ENCODE results near the gene MARS2.
"Not testable (repeated sequence)": the region's sequence is repeated elsewhere in the genome, so short reads cannot be mapped to it uniquely, and the experiment has no call there.

Gene MARS2

GRCh38 chr2:197700960-197701359, 4.2 kb upstream of the MARS2 start:
- no peak for DNase-seq (ENCODE audit: insufficient read length, low spot score)
- FAIRE-seq, result no peak
- no peak for TF ChIP-seq POLR2A (IDR thresholded peaks at IDR 0.05; ENCODE audit: low read depth, low read length)

DNA sequence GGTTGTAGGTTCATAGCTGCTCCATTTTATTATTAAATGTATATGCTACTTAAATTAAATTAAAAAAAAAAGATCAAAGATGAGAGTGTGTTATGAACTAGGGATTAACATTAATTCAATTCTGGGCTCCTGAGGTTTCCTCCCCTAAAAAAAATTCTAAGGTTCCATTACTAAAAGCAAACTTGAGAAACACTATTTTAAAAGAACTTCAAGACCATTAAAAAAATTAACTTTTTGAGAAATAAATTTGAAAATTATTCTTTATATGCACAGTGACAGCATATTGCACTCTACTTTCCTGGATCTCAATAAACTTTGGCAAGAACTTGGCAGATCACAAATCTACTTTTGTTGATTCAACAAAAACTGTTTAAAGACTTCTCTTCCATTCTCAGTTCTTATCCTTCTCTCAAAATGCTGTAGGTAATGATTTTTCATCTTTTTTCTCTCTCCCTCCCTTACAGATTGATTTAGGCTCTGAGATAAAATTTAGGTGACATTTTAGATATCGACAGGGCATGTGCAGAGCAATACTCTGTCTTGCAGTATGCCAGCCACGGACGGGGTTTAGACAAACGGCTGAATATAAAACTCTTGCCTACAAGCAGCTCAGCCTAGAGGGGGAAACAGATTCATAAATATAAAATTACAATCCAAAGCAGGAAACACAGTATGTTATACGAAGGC, 592 bp upstream of the MARS2 start:
- FAIRE-seq (no peak), DNase-seq (ENCODE audit: insufficient read length, low spot score) (no peak)
- no peak for TF ChIP-seq POLR2A (IDR thresholded peaks at IDR 0.05; ENCODE audit: low read depth, low read length)

DNA sequence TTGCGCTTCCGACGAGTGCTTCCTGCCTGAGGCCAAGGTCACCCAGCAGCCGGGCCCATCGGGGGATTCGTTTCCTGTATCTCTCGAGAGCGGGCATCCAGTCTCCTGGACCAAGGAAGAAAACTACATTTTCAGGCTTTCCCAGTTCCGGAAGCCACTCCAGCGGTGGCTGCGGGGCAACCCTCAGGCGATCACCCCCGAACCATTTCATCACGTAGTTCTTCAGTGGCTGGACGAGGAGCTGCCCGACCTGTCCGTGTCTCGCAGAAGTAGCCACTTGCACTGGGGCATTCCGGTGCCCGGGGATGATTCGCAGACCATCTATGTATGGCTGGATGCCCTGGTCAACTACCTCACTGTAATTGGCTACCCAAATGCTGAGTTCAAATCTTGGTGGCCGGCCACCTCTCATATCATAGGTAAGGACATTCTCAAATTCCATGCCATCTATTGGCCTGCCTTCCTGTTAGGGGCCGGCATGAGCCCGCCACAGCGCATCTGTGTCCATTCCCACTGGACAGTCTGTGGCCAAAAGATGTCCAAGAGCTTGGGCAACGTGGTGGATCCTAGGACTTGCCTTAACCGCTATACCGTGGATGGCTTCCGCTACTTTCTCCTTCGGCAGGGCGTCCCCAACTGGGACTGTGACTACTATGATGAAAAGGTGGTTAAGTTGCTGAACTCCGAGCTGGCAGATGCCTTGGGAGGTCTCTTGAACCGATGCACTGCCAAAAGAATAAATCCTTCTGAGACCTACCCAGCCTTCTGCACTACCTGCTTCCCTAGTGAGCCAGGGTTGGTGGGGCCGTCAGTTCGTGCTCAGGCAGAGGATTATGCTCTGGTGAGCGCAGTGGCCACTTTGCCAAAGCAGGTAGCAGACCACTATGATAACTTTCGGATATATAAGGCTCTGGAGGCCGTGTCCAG, 1.0 kb downstream of the MARS2 start:
- no peak for TF ChIP-seq POLR2A (IDR thresholded peaks at IDR 0.05; ENCODE audit: low read depth, low read length)
- DNase-seq (ENCODE audit: insufficient read length, low spot score), result no peak
- no peak for FAIRE-seq

GRCh38 chr2:197706839-197707207, 1.7 kb downstream of the MARS2 start:
- DNase-seq (ENCODE audit: insufficient read length, low spot score) (no peak), FAIRE-seq (no peak)
- TF ChIP-seq POLR2A (IDR thresholded peaks at IDR 0.05; ENCODE audit: low read depth, low read length), result no peak

- FAIRE-seq (peak; percentile 75), DNase-seq (ENCODE audit: insufficient read length, low spot score) (peak; percentile 21)
- no peak for TF ChIP-seq POLR2A (IDR thresholded peaks at IDR 0.05; ENCODE audit: low read depth, low read length)
Measured at GRCh38 chr2:197707316-197708213, 2.4 kb downstream of the MARS2 start.

GRCh38 chr2:197708331-197708730, 3.2 kb downstream of the MARS2 start:
- TF ChIP-seq POLR2A (IDR thresholded peaks at IDR 0.05; ENCODE audit: low read depth, low read length), result no peak
- FAIRE-seq (peak; percentile 30), DNase-seq (ENCODE audit: insufficient read length, low spot score) (peak; percentile 19)

GRCh38 chr2:197709140-197709539, 4.0 kb downstream of the MARS2 start:
- DNase-seq (ENCODE audit: insufficient read length, low spot score); FAIRE-seq: not testable (repeated sequence)

DNA sequence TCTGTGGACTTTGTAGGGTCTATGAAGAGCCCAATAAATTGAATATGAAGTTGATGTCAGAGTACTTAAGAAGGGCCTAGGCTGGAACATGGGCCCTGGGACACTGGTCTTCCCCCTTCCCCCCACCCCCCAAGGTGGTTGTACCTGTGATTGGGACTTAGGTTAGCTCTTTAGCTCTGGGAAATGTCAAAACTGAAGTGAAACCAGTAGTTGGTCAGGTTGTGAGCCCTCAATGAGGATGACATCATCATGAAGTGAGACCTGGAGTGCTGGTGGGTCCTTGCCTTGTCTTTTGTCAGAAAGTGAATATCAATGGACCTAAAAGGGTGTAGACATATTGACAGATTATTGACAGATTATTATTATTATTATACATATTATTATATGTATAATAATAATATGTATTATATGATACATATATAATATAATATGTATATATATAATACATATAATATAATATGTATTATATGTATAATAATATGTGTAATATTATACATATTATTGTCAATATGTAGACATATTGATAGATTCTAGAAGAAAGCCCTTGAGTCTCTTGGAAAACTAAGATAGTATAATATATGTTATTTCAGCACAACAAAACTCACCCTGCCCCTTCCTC, 5.4 kb downstream of the MARS2 start:
- no peak for TF ChIP-seq POLR2A (IDR thresholded peaks at IDR 0.05; ENCODE audit: low read depth, low read length)
- FAIRE-seq (no peak), DNase-seq (ENCODE audit: insufficient read length, low spot score) (no peak)

DNA sequence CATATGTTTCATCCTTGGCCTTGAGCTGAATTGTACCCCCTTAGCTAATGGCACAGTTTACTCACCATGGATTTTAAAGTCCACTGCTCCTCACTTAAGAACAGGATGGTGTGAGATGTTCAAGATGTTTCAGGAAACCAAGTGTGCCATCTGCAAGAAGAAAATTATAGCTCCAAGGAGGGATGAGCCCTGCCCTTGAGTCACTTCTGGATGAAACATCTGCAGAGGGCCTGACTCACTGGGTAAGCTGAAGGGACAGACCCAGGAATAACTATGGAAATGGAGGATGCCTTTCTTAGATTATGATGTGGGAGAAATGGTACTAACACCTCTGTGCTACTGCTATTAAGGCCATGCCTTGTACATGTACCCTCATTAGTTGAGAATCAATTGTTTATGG, 6.4 kb downstream of the MARS2 start:
- FAIRE-seq (peak; percentile 6), DNase-seq (ENCODE audit: insufficient read length, low spot score) (no peak)
- no peak for TF ChIP-seq POLR2A (IDR thresholded peaks at IDR 0.05; ENCODE audit: low read depth, low read length)

GRCh38 chr2:197713271-197713670, 8.1 kb downstream of the MARS2 start:
- no peak for TF ChIP-seq POLR2A (IDR thresholded peaks at IDR 0.05; ENCODE audit: low read depth, low read length)
- no peak for DNase-seq (ENCODE audit: insufficient read length, low spot score)
- peak; percentile 36 for FAIRE-seq

DNA sequence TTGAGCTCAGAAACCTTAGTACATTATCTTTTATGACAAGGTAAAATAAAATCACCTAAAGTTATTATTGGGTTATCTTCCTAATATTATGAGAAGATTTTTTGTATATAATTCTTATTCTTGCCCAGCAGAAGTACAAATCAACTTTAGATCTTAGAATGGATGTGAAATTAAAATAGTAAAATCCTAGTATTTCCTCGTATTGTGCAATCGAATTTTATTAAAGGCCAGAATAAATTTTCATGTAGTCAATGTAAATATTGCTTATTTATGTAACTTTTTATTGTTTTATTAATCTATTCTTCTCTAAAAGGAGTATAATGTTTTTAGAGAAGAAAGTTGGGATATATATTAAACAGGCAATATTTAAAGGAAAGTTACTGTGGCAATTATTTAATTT, 12.7 kb downstream of the MARS2 start:
- no peak for FAIRE-seq
- no peak for TF ChIP-seq POLR2A (IDR thresholded peaks at IDR 0.05; ENCODE audit: low read depth, low read length)
- no peak for DNase-seq (ENCODE audit: insufficient read length, low spot score)

DNA sequence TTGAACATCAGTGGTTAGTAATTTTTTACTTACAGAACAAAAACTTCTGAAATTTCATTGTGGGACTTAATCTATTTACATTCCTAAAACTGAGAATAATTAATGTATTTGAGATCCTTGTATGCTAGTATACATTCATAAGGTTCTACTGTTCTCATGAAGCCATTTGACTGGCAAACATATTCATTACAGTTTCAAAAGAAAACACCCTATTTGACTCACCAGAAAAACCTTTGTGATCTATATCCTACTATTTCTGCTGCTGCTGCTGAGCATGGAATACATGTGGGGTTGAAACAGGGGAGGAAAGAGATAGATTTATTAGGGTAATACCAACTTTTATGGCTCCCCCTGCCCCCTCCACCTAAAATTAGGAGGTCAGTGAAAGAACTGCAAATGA, 21.8 kb downstream of the MARS2 start:
- no peak for DNase-seq (ENCODE audit: insufficient read length, low spot score)
- TF ChIP-seq POLR2A (IDR thresholded peaks at IDR 0.05; ENCODE audit: low read depth, low read length), result no peak
- no peak for FAIRE-seq

GRCh38 chr2:197728555-197729544, 23.7 kb downstream of the MARS2 start:
- not testable (repeated sequence) for DNase-seq (ENCODE audit: insufficient read length, low spot score); FAIRE-seq

All from H54 (cell line).